Right kidney (tissue), 1 donor: ENCODE measurements around the gene TSHZ2.
"Not testable (repeated sequence)": the region's sequence is repeated elsewhere in the genome, so short reads cannot be mapped to it uniquely, and the experiment has no call there.

Experiments
- DNase-seq: peaks from one replicate; pipeline ENCODE4 v3.0.0-alpha.2; 2016

The TSHZ2 gene

DNA sequence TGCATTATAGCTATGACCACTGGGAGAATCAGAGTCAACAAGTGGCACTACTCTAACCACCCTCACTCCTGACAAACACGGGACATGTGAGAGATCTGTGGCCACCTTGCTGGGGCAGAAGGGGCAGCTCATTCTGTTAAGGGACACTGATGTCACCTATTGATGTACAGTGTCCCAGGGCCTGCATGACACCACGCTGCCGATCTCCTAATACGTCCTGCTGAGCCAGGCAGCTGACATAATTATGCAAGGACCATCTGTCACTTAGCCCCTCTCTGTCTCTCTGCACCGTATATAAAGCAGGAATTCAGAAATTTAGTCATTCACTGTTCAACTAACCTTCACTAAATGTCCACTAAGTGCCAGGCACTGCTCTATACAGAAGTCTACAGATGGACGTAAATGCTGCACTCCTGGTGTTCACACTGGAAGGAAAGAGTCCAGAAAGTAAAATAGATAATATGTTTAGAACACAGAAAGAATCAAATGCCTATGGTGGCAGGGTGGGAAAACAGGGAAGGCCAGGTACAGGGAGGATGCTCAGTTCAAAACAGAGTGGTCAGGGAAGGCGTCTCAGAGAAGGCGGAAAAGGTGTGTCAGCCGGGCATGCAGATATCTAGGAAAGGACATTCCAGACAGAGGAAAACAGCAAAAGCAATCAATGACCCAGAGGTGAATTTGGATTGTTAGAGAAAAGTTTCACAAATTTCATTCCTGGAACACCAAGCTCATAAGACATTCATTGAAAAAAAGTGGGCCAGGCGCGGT, 447.7 kb downstream of the TSHZ2 start:
- DNase-seq = no peak

DNA sequence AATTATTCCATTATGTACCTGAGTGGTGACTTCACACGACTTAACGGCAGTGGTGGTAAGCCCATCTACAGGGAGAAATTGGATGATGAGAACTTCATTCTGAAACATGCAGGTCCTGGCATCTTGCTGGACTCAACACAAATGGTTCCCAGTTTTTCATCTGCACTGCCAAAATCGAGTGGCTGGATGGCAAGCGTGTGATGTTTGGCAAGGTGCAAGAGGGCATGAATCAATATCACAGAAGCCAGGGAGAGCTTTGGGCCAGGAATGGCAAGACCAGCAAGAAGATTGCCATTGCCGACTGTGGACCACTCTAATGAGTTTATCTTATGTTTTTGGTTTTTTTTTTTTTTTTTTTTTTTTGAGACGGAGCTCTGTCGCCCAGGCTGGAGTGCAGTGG, 449.2 kb downstream of the TSHZ2 start:
- no peak for DNase-seq

DNA sequence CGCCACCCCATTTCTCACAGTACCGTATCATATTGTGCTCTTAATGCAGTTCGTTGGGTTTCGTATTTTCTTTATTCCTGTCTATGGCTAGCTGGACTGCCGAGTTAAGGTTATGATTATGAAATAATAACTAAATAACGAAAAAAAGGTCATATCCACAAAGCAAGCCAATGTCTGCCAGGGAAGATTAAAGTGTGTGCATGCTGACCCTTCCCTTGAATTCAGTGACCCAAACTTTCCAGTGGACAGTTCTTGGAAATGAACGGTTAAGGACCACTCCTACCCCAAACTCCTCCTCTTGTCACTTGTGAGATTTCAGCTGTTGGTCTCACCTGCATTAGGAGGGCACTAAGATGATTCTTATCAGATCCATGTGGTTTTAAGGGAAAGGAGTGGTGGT, 449.9 kb downstream of the TSHZ2 start:
- DNase-seq = no peak

DNA sequence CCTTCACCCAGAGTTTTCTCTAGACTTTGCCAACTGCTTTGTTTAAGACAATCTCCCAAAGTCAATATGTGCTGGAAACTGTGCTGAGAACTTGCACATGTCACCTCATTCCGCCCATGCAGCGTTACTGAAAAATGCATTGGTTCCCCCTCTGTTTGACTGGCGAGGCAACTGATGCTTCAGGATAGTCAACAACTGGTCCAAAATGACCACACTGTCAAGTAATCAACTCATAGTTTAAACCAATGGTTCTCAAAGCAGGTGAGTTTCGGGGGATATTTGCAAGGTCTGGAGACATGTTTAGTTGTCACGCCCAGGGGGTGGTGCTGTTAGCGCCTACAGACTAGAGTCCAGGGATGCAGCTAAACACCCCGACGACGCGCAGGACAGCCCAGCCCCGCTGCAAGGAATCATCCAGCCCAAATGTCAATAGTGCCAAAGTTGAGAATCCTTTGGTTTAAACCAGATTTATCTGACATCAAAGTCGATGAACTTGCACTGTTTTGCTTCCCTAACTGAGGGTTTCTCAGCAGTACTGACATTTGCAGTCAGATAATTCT, 451.5 kb downstream of the TSHZ2 start:
- DNase-seq = no peak

DNA sequence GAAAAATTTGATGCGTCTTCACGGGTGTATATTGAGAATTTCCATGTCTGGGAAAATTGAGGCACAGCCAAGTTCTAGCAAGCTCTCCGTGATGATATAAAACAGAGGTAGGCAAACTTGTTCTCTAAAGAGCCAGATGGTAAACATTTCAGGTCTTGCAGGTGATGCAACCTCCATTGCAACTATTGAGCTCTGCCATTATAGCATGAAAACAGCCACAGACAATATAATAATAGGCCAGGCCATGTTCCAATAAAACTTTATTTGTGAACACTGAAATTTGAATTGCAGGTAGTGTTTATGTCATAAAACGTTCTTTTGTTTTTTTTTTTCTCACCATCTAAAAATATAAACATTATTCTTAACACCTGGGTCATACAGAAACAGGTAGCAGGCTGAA, 453.3 kb downstream of the TSHZ2 start:
- DNase-seq = no peak

DNA sequence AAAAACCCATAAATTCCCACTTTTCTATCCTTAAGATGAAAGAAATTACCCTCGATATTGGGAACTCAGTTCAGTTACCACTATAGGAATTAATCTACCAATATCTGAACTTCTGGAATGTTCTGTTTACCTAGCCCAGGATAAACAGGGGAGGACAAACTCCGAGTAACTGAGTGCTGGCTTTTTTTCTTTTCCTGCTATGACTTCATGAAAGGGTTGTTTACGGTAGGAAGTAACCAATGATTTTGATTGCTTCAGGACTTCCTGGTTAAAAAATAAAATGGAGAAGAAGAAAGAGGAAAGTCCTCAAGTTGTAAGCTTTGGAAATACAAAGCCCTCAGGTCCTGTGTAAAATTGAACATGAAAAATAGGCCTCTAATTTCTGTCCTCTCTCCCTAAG, 453.8 kb downstream of the TSHZ2 start:
- no peak for DNase-seq

DNA sequence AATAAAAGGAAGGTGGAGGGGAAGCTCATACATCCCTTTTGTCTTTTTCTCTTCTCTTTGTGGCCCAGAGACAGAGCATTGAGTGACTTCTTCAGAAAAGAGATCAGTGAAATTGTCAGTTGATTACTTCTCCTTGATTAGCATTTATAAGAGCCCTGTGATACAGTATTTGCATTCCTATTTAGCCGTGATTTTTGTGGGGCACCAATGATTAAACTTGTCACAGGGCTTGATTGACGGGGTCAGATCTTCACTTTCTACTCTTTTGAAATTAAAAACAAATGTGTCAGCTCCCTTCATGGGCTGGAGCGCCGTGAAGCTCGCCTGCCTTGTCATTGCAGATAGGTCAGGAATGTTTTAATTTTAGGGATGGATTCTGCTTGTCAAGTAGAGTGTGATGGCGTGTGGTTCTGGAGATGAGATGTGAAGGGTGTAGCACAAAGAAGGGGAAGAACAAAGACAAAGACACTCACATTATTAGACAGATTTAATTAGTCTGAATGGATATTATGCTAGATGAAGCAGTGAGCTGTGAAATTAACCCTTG, 454.7 kb downstream of the TSHZ2 start:
- DNase-seq = no peak

DNA sequence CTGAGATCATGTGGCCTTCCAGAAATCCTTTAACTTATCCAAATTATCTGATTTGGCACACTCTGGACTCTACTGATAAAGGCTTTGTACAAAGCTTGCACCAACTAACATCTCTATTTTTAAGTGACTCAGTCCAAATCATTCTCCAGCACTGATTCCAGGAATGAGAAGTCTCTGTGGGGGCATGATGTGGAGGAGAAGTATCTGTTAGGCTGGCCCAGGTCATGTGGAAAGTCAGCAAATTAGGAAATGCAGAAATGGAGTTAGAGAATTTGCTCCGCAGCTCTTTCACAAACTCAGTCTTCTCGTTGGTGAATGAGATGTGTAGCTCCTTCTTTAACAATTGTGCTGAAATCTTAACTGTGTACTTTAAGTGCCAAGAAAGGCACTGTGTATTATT, 455.8 kb downstream of the TSHZ2 start:
- no peak for DNase-seq

DNA sequence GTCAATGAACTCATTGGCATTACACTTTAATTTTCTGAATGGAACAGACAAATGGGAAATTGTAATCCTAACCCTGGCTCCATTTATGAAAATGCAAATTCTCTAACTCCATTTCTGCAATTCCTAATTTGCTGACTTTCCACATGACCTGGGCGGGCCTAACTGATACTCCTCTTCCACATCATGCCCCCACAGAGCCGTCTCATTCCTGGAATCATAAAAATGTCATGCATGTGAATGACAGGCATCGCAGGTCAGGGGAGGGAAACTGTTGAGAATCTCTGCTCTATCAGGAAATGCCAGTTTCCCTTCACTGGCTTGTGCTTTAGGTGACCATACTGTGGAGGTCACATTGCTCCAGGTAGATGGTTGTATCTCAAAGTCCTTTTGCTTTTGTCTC, 456.4 kb downstream of the TSHZ2 start:
- DNase-seq = no peak

DNA sequence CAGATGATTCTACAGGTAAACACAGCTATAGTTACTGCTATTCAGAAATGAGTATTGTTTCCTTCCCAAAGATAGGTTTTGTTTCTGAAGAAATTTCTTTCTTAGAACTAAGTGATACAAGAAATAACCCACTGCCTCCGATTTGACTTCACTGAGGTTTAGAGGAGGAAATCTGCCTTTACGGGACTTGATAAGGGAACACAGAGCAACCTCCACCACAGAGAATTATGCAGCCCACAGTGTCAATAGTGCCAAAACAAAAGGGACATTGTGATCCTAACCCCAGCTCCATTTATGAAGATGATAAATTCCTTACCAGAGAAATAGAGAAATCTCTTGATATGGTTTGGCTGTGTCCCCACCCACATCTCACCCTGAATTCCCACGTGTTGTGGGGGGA, 456.8 kb downstream of the TSHZ2 start:
- no peak for DNase-seq

DNA sequence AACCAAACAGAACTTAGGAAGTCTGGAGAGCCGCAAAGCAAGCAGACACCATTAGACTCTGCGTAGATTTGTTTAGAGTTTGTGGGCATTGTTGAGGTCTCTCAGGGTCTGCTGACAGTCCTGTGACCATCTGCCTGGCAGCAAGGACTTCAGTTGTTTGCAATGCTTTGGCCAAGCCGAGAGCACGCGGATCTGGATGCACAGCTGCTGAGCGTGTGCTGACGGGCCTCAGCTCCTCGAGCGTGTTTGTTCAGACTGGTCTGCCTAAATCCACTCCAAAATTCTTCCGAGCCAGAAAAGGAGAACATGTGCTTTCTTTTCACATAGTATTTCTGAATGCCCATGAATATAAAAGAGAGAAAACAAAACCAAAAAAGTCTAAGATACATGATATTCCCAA, 462.5 kb downstream of the TSHZ2 start:
- DNase-seq = no peak

DNA sequence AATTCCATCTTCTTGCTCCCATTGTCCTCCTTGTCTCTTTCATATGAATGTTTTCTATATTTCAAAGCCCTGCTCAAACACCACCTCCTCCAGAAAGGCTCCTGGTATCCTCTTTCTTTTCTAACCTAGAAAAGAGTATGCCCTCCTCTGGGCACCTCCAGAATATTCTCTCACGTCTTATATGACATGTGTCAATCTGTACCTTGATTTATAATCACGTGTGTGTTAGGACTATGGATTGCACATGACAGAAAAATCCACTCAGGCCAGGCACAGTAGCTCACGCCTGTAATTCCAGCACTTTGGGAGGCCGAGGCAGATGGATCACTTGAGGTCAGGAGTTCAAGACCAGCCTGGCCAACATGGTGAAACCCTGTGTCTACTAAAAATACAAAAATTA, 464.8 kb downstream of the TSHZ2 start:
- DNase-seq = not testable (repeated sequence)

DNA sequence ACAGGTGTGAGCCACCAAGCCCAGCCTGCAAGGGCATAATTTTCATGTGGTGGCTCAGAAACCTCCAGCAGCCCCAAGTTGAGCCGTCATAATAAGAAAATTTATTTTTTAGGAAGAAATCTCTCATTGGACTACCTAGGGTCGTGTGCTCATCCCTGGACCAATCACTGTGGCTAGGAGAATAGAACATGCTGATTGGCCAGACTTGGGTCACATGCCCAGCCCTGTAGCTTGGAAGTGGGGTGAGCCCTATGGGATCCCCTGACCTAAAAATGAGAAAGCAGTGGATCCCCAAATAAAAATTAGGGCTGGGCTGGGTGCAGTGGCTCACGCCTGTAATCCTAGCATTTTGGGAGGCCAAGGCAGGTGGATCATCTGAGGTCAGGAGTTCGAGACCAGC, 466.2 kb downstream of the TSHZ2 start:
- DNase-seq = no peak

DNA sequence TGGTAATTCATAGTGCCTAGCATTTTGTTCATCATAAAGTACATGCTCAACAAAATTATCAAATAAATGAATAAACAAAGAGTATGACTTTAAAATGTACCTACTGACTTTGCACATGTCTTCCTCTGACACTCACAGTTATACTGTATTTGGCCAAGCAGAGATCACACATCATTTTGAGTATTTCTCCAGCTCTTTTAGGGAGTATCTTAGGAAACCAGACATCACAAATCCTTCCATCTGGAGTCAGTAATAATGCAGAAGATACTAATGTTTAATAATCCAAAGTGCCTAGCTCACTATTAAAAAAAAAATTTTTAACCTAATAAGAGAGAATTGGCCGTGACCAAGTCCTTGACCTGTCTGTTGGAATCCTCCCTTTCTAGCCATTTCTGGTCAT, 466.9 kb downstream of the TSHZ2 start:
- DNase-seq = no peak

DNA sequence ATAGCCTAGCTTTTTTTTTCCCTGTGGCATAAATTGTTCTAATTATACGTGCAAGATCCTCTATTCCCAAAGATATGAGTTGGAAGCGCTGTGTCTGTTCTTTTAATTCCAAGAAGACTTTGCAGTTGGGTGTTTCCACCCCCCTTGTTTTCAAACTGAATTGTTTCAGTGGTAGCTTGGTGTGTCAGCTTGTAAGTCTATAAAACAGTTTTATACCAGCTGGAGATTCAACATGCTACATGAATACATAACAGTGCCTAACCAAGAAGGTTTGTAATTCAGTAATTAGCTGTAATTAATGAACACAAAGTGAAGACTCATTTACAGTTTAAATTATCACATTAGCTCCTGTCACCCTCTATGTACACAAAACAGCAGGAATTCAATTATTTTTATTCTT, 467.5 kb downstream of the TSHZ2 start:
- no peak for DNase-seq

DNA sequence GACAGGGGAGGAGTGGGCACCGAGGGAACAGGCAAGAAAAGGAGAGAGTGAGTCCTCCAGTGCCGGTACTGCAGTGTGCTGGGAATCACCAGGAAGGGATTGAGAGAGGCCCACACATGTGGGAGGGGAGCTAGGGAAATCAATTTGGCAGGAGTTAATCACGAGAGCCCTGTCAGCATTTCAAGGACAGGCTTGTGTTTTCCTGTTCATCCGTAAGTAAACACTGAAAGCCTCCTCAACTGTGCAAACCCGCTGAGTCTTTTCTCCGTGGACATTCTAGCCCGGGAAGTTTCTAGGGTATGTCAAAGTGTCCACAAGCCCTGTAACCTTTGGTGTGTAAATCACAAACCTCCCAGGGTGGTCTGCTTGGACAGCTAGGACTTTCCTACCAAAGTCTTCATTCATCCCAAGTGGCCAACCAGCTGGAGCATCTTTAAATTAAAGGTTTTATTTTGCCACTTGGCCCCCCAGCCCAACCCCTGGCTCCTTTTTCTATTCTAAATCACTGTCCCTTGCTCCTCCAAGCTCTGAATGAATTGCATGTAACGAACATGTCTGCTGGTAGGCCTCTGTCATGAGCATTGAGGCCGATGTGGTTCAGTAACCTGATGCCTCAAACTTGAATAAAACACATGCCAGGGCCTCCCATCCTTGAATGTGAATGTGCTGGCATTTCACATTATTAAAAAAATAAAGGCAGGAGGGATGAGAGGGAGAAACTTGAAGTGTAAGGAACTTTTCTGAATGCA, 472.4 kb downstream of the TSHZ2 start:
- DNase-seq = peak; percentile 64

DNA sequence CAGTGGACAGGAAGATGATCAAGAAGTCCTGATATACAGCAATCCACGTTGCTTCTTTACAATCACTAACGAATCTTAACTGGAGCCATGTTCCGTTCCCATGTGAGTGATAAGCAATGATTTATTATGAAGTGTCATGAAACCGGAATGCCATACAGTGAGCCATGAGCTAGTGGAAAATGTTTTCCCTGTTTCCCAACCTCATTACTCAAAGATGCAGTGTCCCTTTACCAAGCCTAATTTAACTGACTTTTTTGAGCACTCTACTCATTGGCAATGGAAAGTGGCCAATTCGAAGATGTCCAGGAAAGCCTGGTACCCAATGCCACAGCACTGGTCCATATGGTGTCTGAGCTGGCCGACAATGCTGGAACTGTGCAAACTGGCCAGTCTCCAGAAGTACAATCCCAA, 473.2 kb downstream of the TSHZ2 start:
- no peak for DNase-seq

DNA sequence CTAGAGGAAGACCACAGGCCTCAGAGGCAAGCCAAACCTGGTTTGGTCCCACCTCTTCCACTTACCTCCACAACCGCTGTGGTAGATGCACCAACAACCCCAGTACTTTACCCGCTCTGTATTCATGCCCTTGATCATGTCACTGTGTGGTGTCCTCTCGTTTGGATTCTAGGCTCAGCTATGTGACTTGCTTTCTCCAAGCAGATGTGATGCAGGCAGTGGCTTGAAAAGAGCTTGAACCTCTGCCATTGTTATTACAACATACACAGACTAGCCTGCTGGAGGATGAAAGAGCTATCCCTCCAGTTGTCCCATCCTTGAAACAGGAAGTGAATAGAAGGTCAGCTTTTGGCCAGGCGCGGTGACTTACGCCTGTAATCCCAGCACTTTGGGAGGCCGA, 473.8 kb downstream of the TSHZ2 start:
- no peak for DNase-seq

DNA sequence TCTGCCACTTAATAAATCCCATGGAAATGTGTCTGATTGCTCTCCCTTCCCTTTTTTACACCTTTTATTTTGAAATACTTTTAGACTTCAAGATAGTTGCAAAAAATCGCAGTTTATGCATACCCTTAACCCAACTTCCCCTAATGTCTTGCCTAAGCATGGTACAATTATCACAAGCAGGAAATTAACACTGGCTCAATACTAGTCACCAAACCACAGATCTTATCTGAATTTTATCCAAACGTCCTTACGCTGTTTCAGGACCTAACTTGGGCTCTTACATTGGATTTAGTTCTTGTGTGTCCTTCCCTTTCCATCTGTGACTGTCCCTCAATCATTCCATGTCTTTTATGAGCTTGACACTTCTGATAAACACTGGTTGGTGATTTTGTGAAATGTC, 475.2 kb downstream of the TSHZ2 start:
- DNase-seq = no peak

DNA sequence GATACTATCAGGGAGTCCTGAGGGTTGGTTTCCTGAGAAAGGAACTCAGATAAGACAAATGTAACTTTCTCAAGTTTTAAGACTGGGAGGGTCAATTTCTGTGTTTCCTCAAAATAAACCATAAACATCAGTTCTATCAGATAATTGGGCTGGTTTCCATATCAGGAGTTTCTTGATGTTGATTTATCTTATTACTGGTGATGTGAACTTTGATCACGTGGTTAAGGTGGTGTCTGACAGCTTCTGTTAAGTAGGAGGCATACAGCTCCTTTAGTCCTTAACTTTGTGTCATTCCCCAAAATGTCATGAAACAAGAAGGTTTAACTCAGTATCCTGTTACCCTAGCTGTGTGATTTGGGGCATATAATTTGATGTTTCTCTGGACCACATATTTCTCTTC, 476.3 kb downstream of the TSHZ2 start:
- no peak for DNase-seq

DNA sequence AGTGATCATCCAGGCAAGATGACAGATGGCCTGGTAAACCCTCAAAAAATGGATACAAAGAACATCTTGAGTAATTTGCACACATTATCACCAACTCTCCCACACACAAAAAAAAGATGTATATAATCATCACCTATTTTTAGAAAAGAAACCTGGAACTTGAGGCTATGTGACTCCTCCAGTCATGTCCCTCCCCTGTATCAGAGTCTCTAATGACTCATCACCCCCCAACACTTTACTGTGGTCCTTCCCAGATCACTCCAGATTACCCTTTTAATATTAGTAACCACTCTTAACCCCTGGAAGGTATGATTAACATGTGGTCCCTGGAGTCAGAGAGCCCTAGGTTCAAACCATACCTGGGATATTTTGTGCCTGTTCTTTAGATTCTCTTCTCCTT, 476.7 kb downstream of the TSHZ2 start:
- no peak for DNase-seq

DNA sequence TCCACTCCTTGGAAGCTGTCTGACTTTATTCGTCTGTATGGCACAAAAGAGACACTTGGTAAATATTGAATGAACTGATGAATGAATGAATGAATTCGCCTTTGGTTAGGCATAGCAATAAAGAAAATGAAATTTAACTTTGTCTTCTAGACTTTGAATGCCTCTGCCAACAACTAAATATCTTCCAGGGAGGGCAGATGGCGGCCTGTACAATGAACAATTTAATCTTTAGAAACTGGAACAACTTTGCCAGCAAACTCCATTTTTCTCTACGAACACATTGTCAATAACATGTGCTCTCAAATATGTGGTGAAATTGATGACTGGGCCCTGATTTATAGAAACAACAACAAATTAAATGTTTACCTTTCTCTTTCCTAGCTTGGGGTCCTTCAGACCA, 480.9 kb downstream of the TSHZ2 start:
- no peak for DNase-seq

DNA sequence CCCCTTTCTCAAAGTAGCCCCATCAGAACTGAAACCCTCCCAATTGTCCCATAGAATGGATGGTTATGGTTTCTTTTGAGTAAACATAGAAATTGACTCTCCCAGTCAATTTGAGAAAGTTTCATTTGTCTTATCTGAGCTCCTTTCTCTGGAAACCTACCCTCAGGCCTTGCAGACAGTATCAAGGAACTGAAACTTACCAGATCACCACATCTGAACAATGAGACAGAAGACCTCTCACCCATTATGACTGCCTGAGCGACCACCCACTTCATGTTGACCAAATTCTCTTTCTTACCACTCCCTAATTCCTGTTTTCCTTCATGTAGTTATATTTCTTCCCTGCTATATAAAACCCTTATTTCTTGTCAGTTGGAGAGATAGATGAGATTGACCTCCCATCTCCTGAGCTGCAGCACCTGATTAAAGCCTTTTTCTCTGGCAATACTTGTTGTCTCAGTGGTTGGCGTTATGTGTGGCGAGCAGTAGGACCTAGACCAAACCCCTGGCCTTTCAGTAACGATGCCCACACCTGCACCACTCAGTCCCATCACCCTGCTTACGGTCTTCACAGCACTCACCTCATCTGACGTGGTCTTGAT, 482.6 kb downstream of the TSHZ2 start:
- DNase-seq = no peak
